H1 (cell line): ENCODE results near the gene LCLAT1. TPM values are rescaled to one million over a fixed set of nuclear protein-coding genes. Genes with fewer than 3 reads are reported as not detected.

Experiments used
- CTCF ChIA-PET: fragments of 300-600 bp; sonication (Branson Sonifier 250); formaldehyde crosslinking; loops from one replicate; lab custom pipeline; 2021; ENCODE audit not compliant: partially characterized antibody; lab: Charles Lee
- POLR2A ChIA-PET: fragments of 300-600 bp; sonication (Branson Sonifier 250); formaldehyde crosslinking; loops from one replicate; lab custom pipeline; 2021; ENCODE audit warnings: inconsistent platforms; ENCODE audit not compliant: partially characterized antibody; lab: Charles Lee
- DNase-seq, 2 experiments: peaks; one replicate each; pipeline versions ENCODE4 v3.0.0 to v3.0.0-alpha.2; 2010 to 2022; ENCODE audit warnings: low spot score in 2 of 2, low read depth in 1 of 2, mixed read lengths in 1 of 2
- FAIRE-seq: peaks from 2 replicates; lab custom pipeline; 2011; peaks lifted over from hg19 to GRCh38; lab: Jason Lieb, UNC
- H2AFZ ChIP-seq: 2 replicates; pipeline ENCODE4 v1.8.1; 2012; ENCODE audit warnings: low read length, inconsistent platforms
- H2AK5ac ChIP-seq: 2 replicates; pipeline ENCODE4 v1.6.1; 2013; ENCODE audit warnings: low read depth, low read length
- H2BK120ac ChIP-seq: replicated peaks from 2 replicates; pipeline ENCODE3; 2013; ENCODE audit warnings: low read depth, low read length, inconsistent platforms
- H2BK12ac ChIP-seq: 2 replicates; pipeline ENCODE4 v1.6.1; 2013; ENCODE audit warnings: low read depth, low read length
- H2BK15ac ChIP-seq: 2 replicates; pipeline ENCODE4 v1.6.1; 2013; ENCODE audit warnings: low read length
- H2BK20ac ChIP-seq: 2 replicates; pipeline ENCODE4 v1.6.1; 2013; ENCODE audit warnings: low read length
- H2BK5ac ChIP-seq: 2 replicates; pipeline ENCODE4 v1.6.1; 2013; ENCODE audit warnings: low read depth, low read length
- H3K14ac ChIP-seq: 2 replicates; pipeline ENCODE4 v1.6.1; 2013; ENCODE audit warnings: inconsistent platforms; ENCODE audit not compliant: insufficient read length
- H3K18ac ChIP-seq: 2 replicates; pipeline ENCODE4 v1.6.1; 2013; ENCODE audit warnings: low read length; ENCODE audit errors: extremely low read depth
- H3K23ac ChIP-seq: 2 replicates; pipeline ENCODE4 v1.6.1; 2013; ENCODE audit warnings: inconsistent platforms; ENCODE audit not compliant: insufficient read length
- H3K23me2 ChIP-seq: 2 replicates; pipeline ENCODE4 v1.6.1; 2013; ENCODE audit warnings: low read depth, low read length
- H3K27ac ChIP-seq: 2 replicates; pipeline ENCODE4 v1.6.1; 2011; ENCODE audit warnings: low read depth, low read length, inconsistent platforms
- H3K27me3 ChIP-seq, 4 experiments: replicated peaks in 1 of 4; 1 replicate in 1 of 4; 2 replicates in 3 of 4; pipeline versions ENCODE4 v1.6.1 to v1.8.1; 2011 to 2013; ENCODE audit warnings: low read length in 3 of 4, mild to moderate bottlenecking in 3 of 4, inconsistent platforms in 2 of 4, mixed read lengths in 2 of 4, moderate library complexity in 1 of 4; ENCODE audit not compliant: control insufficient read depth in 3 of 4, insufficient read depth in 3 of 4; ENCODE audit errors: extremely low read depth in 1 of 4
- H3K36me3 ChIP-seq, 4 experiments: 2 replicates each; pipeline versions ENCODE4 v1.6.1 to v1.8.1; 2011 to 2013; ENCODE audit warnings: mild to moderate bottlenecking in 4 of 4, low read length in 3 of 4, moderate library complexity in 2 of 4, control low read depth in 1 of 4, inconsistent platforms in 1 of 4; ENCODE audit not compliant: insufficient read depth in 4 of 4, control insufficient read depth in 2 of 4
- H3K4ac ChIP-seq: replicated peaks from 2 replicates; pipeline ENCODE3; 2013; ENCODE audit warnings: low read length, low read depth, mixed read lengths, inconsistent platforms; ENCODE audit not compliant: insufficient read length
- H3K4me1 ChIP-seq, 4 experiments: replicated peaks in 1 of 4; 1 replicate in 1 of 4; 2 replicates in 3 of 4; pipeline versions ENCODE4 v1.6.1 to v1.8.1; 2011 to 2013; ENCODE audit warnings: low read length in 3 of 4, inconsistent platforms in 2 of 4, mixed read lengths in 1 of 4; ENCODE audit not compliant: insufficient read depth in 4 of 4, control insufficient read depth in 3 of 4
- H3K4me2 ChIP-seq, 2 experiments: 2 replicates each; pipeline versions ENCODE4 v1.6.1 to v1.8.1; 2011 to 2013; ENCODE audit warnings: low read depth in 2 of 2, low read length in 2 of 2, control low read depth in 1 of 2, inconsistent platforms in 1 of 2, mild to moderate bottlenecking in 1 of 2; ENCODE audit not compliant: insufficient read depth in 1 of 2
- H3K4me3 ChIP-seq, 4 experiments: fragments of 200-600, 300-600 bp in 1 of 4; sonication (generic), shearing (Covaris generic), sonication (Bioruptor Twin) in 1 of 4; 2 replicates each; pipeline versions ENCODE4 v1.5.1 to v1.8.1; 2011 to 2016; ENCODE audit warnings: low read length in 4 of 4, low read depth in 3 of 4, control low read depth in 2 of 4, inconsistent platforms in 2 of 4, mild to moderate bottlenecking in 2 of 4, mixed read lengths in 1 of 4, moderate library complexity in 1 of 4; ENCODE audit not compliant: insufficient read depth in 2 of 4; ENCODE audit errors: extremely low read depth in 1 of 4
- H3K56ac ChIP-seq: replicated peaks from 2 replicates; pipeline ENCODE3; 2013; ENCODE audit warnings: low read depth, mild to moderate bottlenecking, mixed read lengths, low read length, inconsistent platforms; ENCODE audit not compliant: insufficient read length
- H3K79me1 ChIP-seq: 2 replicates; pipeline ENCODE4 v1.6.1; 2013; ENCODE audit warnings: low read depth, low read length, control low read depth
- H3K79me2 ChIP-seq, 2 experiments: 2 replicates each; pipeline versions ENCODE4 v1.6.1 to v1.8.1; 2012 to 2013; ENCODE audit warnings: low read length in 2 of 2, mild to moderate bottlenecking in 2 of 2, inconsistent platforms in 1 of 2; ENCODE audit not compliant: insufficient read depth in 2 of 2, control insufficient read depth in 1 of 2
- H3K9ac ChIP-seq, 4 experiments: replicated peaks in 1 of 4; 1 replicate in 1 of 4; 2 replicates in 3 of 4; pipeline versions ENCODE4 v1.6.1 to v1.8.1; 2011 to 2013; ENCODE audit warnings: low read depth in 3 of 4, low read length in 3 of 4, control low read depth in 2 of 4, mild to moderate bottlenecking in 2 of 4, moderate library complexity in 2 of 4, inconsistent platforms in 1 of 4; ENCODE audit errors: extremely low read depth in 1 of 4
- H3K9me3 ChIP-seq, 2 experiments: 2 replicates each; pipeline versions ENCODE4 v1.6.1 to v1.8.1; 2012 to 2013; ENCODE audit warnings: mild to moderate bottlenecking in 2 of 2, moderate library complexity in 2 of 2, control low read depth in 1 of 2, inconsistent platforms in 1 of 2, low read depth in 1 of 2, low read length in 1 of 2, mixed read lengths in 1 of 2; ENCODE audit not compliant: insufficient read depth in 2 of 2
- H4K20me1 ChIP-seq, 2 experiments: replicated peaks in 1 of 2; 2 replicates each; pipeline versions ENCODE3 to v1.8.1; 2011 to 2013; ENCODE audit warnings: inconsistent platforms in 2 of 2, low read length in 2 of 2, mild to moderate bottlenecking in 1 of 2; ENCODE audit not compliant: insufficient read depth in 2 of 2, control insufficient read depth in 1 of 2
- H4K5ac ChIP-seq: 2 replicates; pipeline ENCODE4 v1.6.1; 2013; ENCODE audit warnings: low read length, low read depth, mixed read lengths, inconsistent platforms; ENCODE audit not compliant: insufficient read length
- H4K8ac ChIP-seq: 2 replicates; pipeline ENCODE4 v1.8.0; 2013; ENCODE audit warnings: mild to moderate bottlenecking, moderate library complexity, low read length, inconsistent platforms; ENCODE audit not compliant: insufficient read depth; ENCODE audit errors: extremely low read depth
- H4K91ac ChIP-seq: replicated peaks from 2 replicates; pipeline ENCODE3; 2013; ENCODE audit warnings: low read length, mixed read lengths, inconsistent platforms; ENCODE audit not compliant: insufficient read length
- CBX8 ChIP-seq: fragments of 300-800, 300-1000 bp; sonication (generic); IDR thresholded peaks from 2 replicates; pipeline ENCODE4 v1.7.1; 2016; ENCODE audit warnings: low read depth, low read length, borderline replicate concordance
- SIX5 ChIP-seq: IDR thresholded peaks from 2 replicates; pipeline ENCODE4 v1.6.1; 2011; ENCODE audit warnings: mild to moderate bottlenecking, low read depth, low read length
- WGBS, 2 experiments: shearing (Covaris generic) in 1 of 2; methylation state at CpG; one replicate each; pipeline versions ENCODE4 v1.1.6 to v1.1.7; 2013 to 2015; ENCODE audit warnings: low lambda C conversion rate in 2 of 2, mixed read lengths in 2 of 2, inconsistent platforms in 1 of 2, low coverage in 1 of 2, missing lambda C conversion rate in 1 of 2; ENCODE audit not compliant: insufficient replicate concordance in 2 of 2, insufficient coverage in 1 of 2, insufficient read length in 1 of 2; ENCODE audit errors: extremely low coverage in 1 of 2, missing lambda C conversion rate in 1 of 2; 5-methylcytosine and 5-hydroxymethylcytosine counted together
- polyA plus RNA-seq, 7 experiments: library from polyadenylated mRNA; depleted of rRNA in 3 of 7; stranded (reverse) in 5 of 7; unstranded in 2 of 7; fragments of >200 nt in 5 of 7; fragments of 200-250 nt in 2 of 7; gene quantifications; 1 replicate in 5 of 7; 2 replicates in 1 of 7; 4 replicates in 1 of 7; pipeline versions ENCODE4 v1.2.1 to v1.2.3, GENCODE V29; 2011 to 2013; ENCODE audit warnings: missing spikeins in 2 of 7, mixed read lengths in 2 of 7
- total RNA-seq: library from RNA; stranded (reverse); fragmentation: NEBNext Ultra II Directional; extraction: Animal tissue kit (Norgen Biotek cat#: 25700); gene quantifications from 2 replicates; pipeline ENCODE4 v1.2.1, GENCODE V29; 2021

Gene LCLAT1
- total and polyA plus RNA-seq, 2 of the 8 experiments (the other 6 are each of a cell fraction or from before 2014, with no cell fraction given), result 7.6 to 22.0 TPM

DNA sequence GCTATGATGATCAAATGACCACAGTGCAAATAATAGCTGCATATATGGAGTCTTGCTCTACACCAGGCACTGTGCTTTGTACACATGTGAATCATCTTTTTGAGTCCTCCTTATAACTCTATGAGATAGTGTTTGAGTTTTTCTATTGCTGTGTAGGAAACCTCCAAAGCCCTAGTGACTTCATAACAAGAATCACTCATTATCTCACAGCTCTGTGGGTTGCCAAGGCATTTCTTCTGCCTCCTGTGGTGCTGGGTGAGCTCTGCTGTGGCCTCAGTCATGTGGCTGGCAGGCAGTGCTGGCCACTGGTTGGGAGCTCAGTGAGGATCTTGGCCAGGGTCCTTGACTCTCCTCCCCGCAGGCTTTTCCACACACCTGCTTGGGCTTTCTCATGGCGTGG lies 206.8 kb downstream of the LCLAT1 start:
- H4K20me1 ChIP-seq, result no peaks in the 10 kb centered on the region
- H3K27ac ChIP-seq, result no peak overlapping the region
- H3K9ac ChIP-seq, result no peak overlapping the region
- no peak overlapping the region for H3K23ac ChIP-seq
- peak in 1 of 2 experiments; percentile 26 for DNase-seq
- H2BK120ac ChIP-seq, result no peak overlapping the region
- H2BK5ac ChIP-seq, result no peak overlapping the region; the same call in 1 of the 2 replicates
- no peak overlapping the region for H3K4me2 ChIP-seq
- no peak overlapping the region for H3K56ac ChIP-seq
- no peak overlapping the region for H3K18ac ChIP-seq
- H2BK20ac ChIP-seq, result no peak overlapping the region
- no peaks in the 10 kb centered on the region for H3K36me3 ChIP-seq
- H2BK12ac ChIP-seq, result no peak overlapping the region; the same call in 1 of the 2 replicates
- 92% methylated on average over 2 of the region's 2 CpGs; no CpG with 5 or more reads in 1 of the 2 experiments for WGBS, 2 experiments
- H3K4me1 ChIP-seq, result peaks cover 7 to 11% (median 9%) of the 10 kb centered on the region in 4 experiments; a peak in 6 of 7 replicates
- H3K4ac ChIP-seq, result no peak overlapping the region
- POLR2A ChIA-PET, result interaction anchor here (1.0 kb wide), 1 partner anchor 12 kb away, joined by 4 read pairs; no protein-coding TSS in a partner anchor
- H3K9me3 ChIP-seq, result no peaks in the 10 kb centered on the region
- CTCF ChIA-PET, result interaction anchor here (0.6 to 3.3 kb wide), 6 partner anchors 8 to 447 kb away, joined by 3 to 12 read pairs (median 3); no protein-coding TSS in a partner anchor
- no peak overlapping the region for H3K14ac ChIP-seq
- TF ChIP-seq CBX8, result no peak
- TF ChIP-seq SIX5, result no peak
- TF ChIP-seq, all 59 proteins: peak for 0
- H3K4me3 ChIP-seq, result no peak overlapping the region
- no peak overlapping the region; the same call in 1 of the 2 replicates for H4K8ac ChIP-seq
- no peaks in the 10 kb centered on the region for H3K23me2 ChIP-seq
- FAIRE-seq, result no peak
- no peak overlapping the region for H4K91ac ChIP-seq
- no peak overlapping the region for H2BK15ac ChIP-seq
- no peaks in the 10 kb centered on the region for H3K79me2 ChIP-seq
- H3K79me1 ChIP-seq, result no peaks in the 10 kb centered on the region
- H4K5ac ChIP-seq, result no peak overlapping the region
- no peak overlapping the region for H2AFZ ChIP-seq
- no peak overlapping the region for H2AK5ac ChIP-seq
- H3K27me3 ChIP-seq, result peaks cover 0 to 6% (median 5%) of the 10 kb centered on the region in 4 experiments; a peak in 4 of 7 replicates
